SK-N-SH treated with all-trans-retinoic acid at 6 μM for 48 hours (cell line): Measurements from ENCODE around the gene CHST6.

ENCODE experiments used
- ATAC-seq: fragments of 200-7000 bp; cut with Tn5 transposase; 3 replicates; pipeline ENCODE4 v1.9.1; 2020; ENCODE audit warnings: mild to moderate bottlenecking, moderate library complexity
- ARNTL ChIP-seq: fragments of 450-650 bp; formaldehyde crosslinking; IDR thresholded peaks from 2 replicates; pipeline ENCODE4 v1.5.0; 2020; ENCODE audit warnings: low read depth, mild to moderate bottlenecking, moderate library complexity, borderline replicate concordance
- BACH2 ChIP-seq: fragments of 250-450 bp; sonication (Bioruptor Pico); IDR thresholded peaks from 2 replicates; pipeline ENCODE4 v1.9.0; 2021; ENCODE audit warnings: mild to moderate bottlenecking, borderline replicate concordance
- CSDC2 ChIP-seq: fragments of 250-450 bp; sonication (Bioruptor Pico); IDR thresholded peaks from 2 replicates; pipeline ENCODE4 v1.5.0; 2020; ENCODE audit warnings: mild to moderate bottlenecking, moderate library complexity
- ESRRG ChIP-seq: fragments of 250-450 bp; sonication (Bioruptor Pico); IDR thresholded peaks from 2 replicates; pipeline ENCODE4 v1.6.1; 2021; ENCODE audit warnings: mild to moderate bottlenecking
- GLIS3 ChIP-seq: fragments of 250-450 bp; sonication (Bioruptor Pico); IDR thresholded peaks from 2 replicates; pipeline ENCODE4 v1.5.0; 2020; ENCODE audit warnings: mild to moderate bottlenecking, moderate library complexity
- ISL1 ChIP-seq: fragments of 250-450 bp; sonication (Bioruptor Pico); IDR thresholded peaks from 2 replicates; pipeline ENCODE4 v2.1.2; 2022; ENCODE audit warnings: mild to moderate bottlenecking, moderate library complexity
- OSR1 ChIP-seq: fragments of 250-450 bp; sonication (Bioruptor Pico); IDR thresholded peaks from 2 replicates; pipeline ENCODE4 v1.8.0; 2022; ENCODE audit warnings: moderate library complexity, mild to moderate bottlenecking, inconsistent platforms
- PPARA ChIP-seq: fragments of 250-450 bp; sonication (Bioruptor Pico); IDR thresholded peaks from 2 replicates; pipeline ENCODE4 v1.5.0; 2020; ENCODE audit warnings: mild to moderate bottlenecking, borderline replicate concordance
- RARB ChIP-seq: fragments of 250-450 bp; sonication (Bioruptor Pico); IDR thresholded peaks from 2 replicates; pipeline ENCODE4 v1.8.0; 2021; ENCODE audit warnings: mild to moderate bottlenecking, moderate library complexity
- SNAI2 ChIP-seq: fragments of 250-450 bp; sonication (Bioruptor Pico); IDR thresholded peaks from 2 replicates; pipeline ENCODE4 v1.5.0; 2020; ENCODE audit warnings: mild to moderate bottlenecking, moderate library complexity
- TCF4 ChIP-seq: fragments of 250-450 bp; sonication (Bioruptor Pico); IDR thresholded peaks from 2 replicates; pipeline ENCODE4 v1.8.0; 2021; ENCODE audit warnings: mild to moderate bottlenecking, moderate library complexity, borderline replicate concordance
- TOX ChIP-seq: fragments of 250-450 bp; sonication (Bioruptor Pico); IDR thresholded peaks from 2 replicates; pipeline ENCODE4 v1.8.0; 2021; ENCODE audit warnings: mild to moderate bottlenecking, moderate library complexity, borderline replicate concordance
- ZC3H10 ChIP-seq: fragments of 250-450 bp; sonication (Bioruptor Pico); IDR thresholded peaks from 2 replicates; pipeline ENCODE4 v1.5.1; 2021; ENCODE audit warnings: mild to moderate bottlenecking, moderate library complexity
- ZFP3 ChIP-seq: fragments of 250-450 bp; sonication (Bioruptor Pico); IDR thresholded peaks from 2 replicates; pipeline ENCODE4 v1.5.0; 2020; ENCODE audit warnings: mild to moderate bottlenecking, moderate library complexity
- ZFP30 ChIP-seq: fragments of 450-650 bp; formaldehyde crosslinking; IDR thresholded peaks from 2 replicates; pipeline ENCODE4 v1.5.0; 2022; ENCODE audit warnings: mild to moderate bottlenecking, moderate library complexity
- ZNF565 ChIP-seq: fragments of 450-650 bp; formaldehyde crosslinking; conservative IDR thresholded peaks from 2 replicates; pipeline ENCODE4 v1.5.0; 2020; ENCODE audit warnings: low read depth, mild to moderate bottlenecking, moderate library complexity
- ZNF70 ChIP-seq: fragments of 450-650 bp; formaldehyde crosslinking; IDR thresholded peaks from 2 replicates; pipeline ENCODE4 v1.5.0; 2020; ENCODE audit warnings: mild to moderate bottlenecking, moderate library complexity
- ZNF8 ChIP-seq: fragments of 450-650 bp; formaldehyde crosslinking; IDR thresholded peaks from 2 replicates; pipeline ENCODE4 v1.5.0; 2020; ENCODE audit warnings: mild to moderate bottlenecking, moderate library complexity
- TF ChIP-seq, protein P1 (sequence below): fragments of 250-450 bp; sonication (Bioruptor Pico); IDR thresholded peaks from 2 replicates; pipeline ENCODE4 v1.5.0; 2020; ENCODE audit warnings: mild to moderate bottlenecking, moderate library complexity
- TF ChIP-seq, protein P2 (sequence below): fragments of 250-450 bp; sonication (Bioruptor Pico); IDR thresholded peaks from 2 replicates; pipeline ENCODE4 v1.5.1; 2021; ENCODE audit warnings: mild to moderate bottlenecking, moderate library complexity
- TF ChIP-seq, protein P3 (sequence below): fragments of 250-450 bp; sonication (Bioruptor Pico); IDR thresholded peaks from 2 replicates; pipeline ENCODE4 v1.5.1; 2020; ENCODE audit warnings: low read depth, mild to moderate bottlenecking, moderate library complexity
- TF ChIP-seq, protein P4 (sequence below): fragments of 250-450 bp; sonication (Bioruptor Pico); IDR thresholded peaks from 2 replicates; pipeline ENCODE4 v1.8.0; 2020; ENCODE audit warnings: mild to moderate bottlenecking, moderate library complexity, borderline replicate concordance
- TF ChIP-seq, protein P5 (sequence below): fragments of 250-450 bp; sonication (Bioruptor Pico); IDR thresholded peaks from 2 replicates; pipeline ENCODE4 v1.8.0; 2021; ENCODE audit warnings: low read depth, mild to moderate bottlenecking, moderate library complexity, borderline replicate concordance

CHST6 gene

DNA sequence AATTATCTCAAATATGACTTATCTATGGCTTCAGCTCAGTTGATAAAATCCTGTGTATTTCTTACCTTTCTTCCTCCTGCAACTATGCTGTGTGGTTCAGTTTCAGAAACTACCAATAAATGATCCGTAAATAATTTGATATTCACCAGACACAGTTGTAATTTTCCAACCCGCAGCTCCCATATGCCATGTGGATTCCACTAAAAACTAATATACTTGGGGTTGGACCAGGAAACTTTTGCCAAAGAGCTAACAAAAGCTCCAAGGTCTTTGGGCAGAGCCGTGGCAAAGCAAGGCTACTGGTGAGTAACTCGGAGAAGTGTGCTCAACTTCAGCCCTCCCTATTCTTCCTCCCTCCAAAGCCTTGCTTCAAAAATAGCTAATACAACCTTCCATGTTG lies 2.3 kb upstream of the CHST6 start:
- TF ChIP-seq ZNF8 (CRISPR knock-in tag) (no peak), ZFP3 (CRISPR knock-in tag) (no peak), OSR1 (CRISPR knock-in tag) (no peak), ISL1 (CRISPR knock-in tag) (no peak), ESRRG (CRISPR knock-in tag) (no peak), ZC3H10 (CRISPR knock-in tag) (no peak), TOX (no peak), ARNTL (no peak), ZFP30 (CRISPR knock-in tag) (no peak), PPARA (CRISPR knock-in tag) (no peak), TCF4 (CRISPR knock-in tag) (no peak), ZNF565 (CRISPR knock-in tag) (no peak)
- TF ChIP-seq, protein P1, sequence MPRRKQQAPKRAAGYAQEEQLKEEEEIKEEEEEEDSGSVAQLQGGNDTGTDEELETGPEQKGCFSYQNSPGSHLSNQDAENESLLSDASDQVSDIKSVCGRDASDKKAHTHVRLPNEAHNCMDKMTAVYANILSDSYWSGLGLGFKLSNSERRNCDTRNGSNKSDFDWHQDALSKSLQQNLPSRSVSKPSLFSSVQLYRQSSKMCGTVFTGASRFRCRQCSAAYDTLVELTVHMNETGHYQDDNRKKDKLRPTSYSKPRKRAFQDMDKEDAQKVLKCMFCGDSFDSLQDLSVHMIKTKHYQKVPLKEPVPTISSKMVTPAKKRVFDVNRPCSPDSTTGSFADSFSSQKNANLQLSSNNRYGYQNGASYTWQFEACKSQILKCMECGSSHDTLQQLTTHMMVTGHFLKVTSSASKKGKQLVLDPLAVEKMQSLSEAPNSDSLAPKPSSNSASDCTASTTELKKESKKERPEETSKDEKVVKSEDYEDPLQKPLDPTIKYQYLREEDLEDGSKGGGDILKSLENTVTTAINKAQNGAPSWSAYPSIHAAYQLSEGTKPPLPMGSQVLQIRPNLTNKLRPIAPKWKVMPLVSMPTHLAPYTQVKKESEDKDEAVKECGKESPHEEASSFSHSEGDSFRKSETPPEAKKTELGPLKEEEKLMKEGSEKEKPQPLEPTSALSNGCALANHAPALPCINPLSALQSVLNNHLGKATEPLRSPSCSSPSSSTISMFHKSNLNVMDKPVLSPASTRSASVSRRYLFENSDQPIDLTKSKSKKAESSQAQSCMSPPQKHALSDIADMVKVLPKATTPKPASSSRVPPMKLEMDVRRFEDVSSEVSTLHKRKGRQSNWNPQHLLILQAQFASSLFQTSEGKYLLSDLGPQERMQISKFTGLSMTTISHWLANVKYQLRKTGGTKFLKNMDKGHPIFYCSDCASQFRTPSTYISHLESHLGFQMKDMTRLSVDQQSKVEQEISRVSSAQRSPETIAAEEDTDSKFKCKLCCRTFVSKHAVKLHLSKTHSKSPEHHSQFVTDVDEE (CRISPR knock-in tag) = no peak
- TF ChIP-seq, protein P2, sequence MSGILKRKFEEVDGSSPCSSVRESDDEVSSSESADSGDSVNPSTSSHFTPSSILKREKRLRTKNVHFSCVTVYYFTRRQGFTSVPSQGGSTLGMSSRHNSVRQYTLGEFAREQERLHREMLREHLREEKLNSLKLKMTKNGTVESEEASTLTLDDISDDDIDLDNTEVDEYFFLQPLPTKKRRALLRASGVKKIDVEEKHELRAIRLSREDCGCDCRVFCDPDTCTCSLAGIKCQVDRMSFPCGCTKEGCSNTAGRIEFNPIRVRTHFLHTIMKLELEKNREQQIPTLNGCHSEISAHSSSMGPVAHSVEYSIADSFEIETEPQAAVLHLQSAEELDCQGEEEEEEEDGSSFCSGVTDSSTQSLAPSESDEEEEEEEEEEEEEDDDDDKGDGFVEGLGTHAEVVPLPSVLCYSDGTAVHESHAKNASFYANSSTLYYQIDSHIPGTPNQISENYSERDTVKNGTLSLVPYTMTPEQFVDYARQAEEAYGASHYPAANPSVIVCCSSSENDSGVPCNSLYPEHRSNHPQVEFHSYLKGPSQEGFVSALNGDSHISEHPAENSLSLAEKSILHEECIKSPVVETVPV (CRISPR knock-in tag) = no peak
- TF ChIP-seq, protein P3, sequence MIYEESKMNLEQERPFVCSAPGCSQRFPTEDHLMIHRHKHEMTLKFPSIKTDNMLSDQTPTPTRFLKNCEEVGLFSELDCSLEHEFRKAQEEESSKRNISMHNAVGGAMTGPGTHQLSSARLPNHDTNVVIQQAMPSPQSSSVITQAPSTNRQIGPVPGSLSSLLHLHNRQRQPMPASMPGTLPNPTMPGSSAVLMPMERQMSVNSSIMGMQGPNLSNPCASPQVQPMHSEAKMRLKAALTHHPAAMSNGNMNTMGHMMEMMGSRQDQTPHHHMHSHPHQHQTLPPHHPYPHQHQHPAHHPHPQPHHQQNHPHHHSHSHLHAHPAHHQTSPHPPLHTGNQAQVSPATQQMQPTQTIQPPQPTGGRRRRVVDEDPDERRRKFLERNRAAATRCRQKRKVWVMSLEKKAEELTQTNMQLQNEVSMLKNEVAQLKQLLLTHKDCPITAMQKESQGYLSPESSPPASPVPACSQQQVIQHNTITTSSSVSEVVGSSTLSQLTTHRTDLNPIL = no peak
- TF ChIP-seq, protein P4, sequence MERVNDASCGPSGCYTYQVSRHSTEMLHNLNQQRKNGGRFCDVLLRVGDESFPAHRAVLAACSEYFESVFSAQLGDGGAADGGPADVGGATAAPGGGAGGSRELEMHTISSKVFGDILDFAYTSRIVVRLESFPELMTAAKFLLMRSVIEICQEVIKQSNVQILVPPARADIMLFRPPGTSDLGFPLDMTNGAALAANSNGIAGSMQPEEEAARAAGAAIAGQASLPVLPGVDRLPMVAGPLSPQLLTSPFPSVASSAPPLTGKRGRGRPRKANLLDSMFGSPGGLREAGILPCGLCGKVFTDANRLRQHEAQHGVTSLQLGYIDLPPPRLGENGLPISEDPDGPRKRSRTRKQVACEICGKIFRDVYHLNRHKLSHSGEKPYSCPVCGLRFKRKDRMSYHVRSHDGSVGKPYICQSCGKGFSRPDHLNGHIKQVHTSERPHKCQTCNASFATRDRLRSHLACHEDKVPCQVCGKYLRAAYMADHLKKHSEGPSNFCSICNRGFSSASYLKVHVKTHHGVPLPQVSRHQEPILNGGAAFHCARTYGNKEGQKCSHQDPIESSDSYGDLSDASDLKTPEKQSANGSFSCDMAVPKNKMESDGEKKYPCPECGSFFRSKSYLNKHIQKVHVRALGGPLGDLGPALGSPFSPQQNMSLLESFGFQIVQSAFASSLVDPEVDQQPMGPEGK (CRISPR knock-in tag) = no peak

DNA sequence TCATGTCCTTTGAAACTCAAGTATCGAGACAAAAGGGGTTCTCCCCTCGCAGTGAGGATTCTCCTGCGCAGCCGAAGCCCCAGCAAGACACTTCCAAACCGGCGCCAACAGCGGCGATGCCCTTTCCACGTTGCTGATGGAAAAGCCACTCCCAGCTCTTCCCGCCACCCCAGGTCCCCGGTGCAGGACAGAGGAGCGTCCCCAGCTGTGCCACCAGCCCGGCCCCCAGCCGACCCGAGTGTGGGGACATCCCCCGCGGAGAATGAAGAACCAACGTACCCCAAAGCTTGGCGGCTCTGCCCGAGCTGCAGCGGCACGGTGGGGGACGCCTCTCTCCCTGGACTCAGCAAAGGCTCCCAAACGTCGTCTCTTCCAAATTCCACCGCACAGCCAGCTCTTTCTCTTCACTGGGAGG lies 573 bp downstream of the CHST6 start:
- ATAC-seq = no peak

More for the DNA sequence above, 2.3 kb upstream of the CHST6 start:
- ATAC-seq = no peak

More for the DNA sequence above, 573 bp downstream of the CHST6 start:
- TF ChIP-seq, protein P1 (CRISPR knock-in tag) = no peak
- no peak for TF ChIP-seq BACH2 (CRISPR knock-in tag)
- TF ChIP-seq ISL1 (CRISPR knock-in tag) = no peak
- TF ChIP-seq, protein P3 = no peak
- no peak for TF ChIP-seq ZFP30 (CRISPR knock-in tag)
- TF ChIP-seq ZNF70 (CRISPR knock-in tag) = no peak
- TF ChIP-seq ESRRG (CRISPR knock-in tag) = no peak
- TF ChIP-seq ZC3H10 (CRISPR knock-in tag) = no peak
- TF ChIP-seq, protein P5, sequence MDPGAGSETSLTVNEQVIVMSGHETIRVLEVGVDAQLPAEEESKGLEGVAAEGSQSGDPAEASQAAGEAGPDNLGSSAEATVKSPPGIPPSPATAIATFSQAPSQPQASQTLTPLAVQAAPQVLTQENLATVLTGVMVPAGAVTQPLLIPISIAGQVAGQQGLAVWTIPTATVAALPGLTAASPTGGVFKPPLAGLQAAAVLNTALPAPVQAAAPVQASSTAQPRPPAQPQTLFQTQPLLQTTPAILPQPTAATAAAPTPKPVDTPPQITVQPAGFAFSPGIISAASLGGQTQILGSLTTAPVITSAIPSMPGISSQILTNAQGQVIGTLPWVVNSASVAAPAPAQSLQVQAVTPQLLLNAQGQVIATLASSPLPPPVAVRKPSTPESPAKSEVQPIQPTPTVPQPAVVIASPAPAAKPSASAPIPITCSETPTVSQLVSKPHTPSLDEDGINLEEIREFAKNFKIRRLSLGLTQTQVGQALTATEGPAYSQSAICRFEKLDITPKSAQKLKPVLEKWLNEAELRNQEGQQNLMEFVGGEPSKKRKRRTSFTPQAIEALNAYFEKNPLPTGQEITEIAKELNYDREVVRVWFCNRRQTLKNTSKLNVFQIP (CRISPR knock-in tag) = no peak
- TF ChIP-seq ZNF8 (CRISPR knock-in tag) = no peak
- no peak for TF ChIP-seq GLIS3
- no peak for TF ChIP-seq RARB (CRISPR knock-in tag)
- no peak for TF ChIP-seq CSDC2 (CRISPR knock-in tag)
- no peak for TF ChIP-seq TCF4 (CRISPR knock-in tag)
- TF ChIP-seq, protein P2 (CRISPR knock-in tag) = no peak
- no peak for TF ChIP-seq ZFP3 (CRISPR knock-in tag)
- TF ChIP-seq ZNF565 (CRISPR knock-in tag) = no peak
- no peak for TF ChIP-seq TOX
- no peak for TF ChIP-seq SNAI2 (CRISPR knock-in tag)
- TF ChIP-seq ARNTL = no peak
- TF ChIP-seq, all 23 proteins: peak for 0
